Colonic mucosa (tissue), 4 donors: ENCODE measurements around the gene CCDC148. TPM values are rescaled to one million over a fixed set of nuclear protein-coding genes. Genes with fewer than 3 reads are reported as not detected.
"Not testable (repeated sequence)": the region's sequence is repeated elsewhere in the genome, so short reads cannot be mapped to it uniquely, and the experiment has no call there.

Experiments
- DNase-seq: peaks from one replicate; pipeline ENCODE4 v3.0.0-alpha.2; 2020
- H3K27ac ChIP-seq: fragments of 200-600 bp; one replicate; pipeline ENCODE4 v1.8.0; 2021
- H3K27me3 ChIP-seq: fragments of 200-600 bp; one replicate; pipeline ENCODE4 v1.8.0; 2021
- H3K36me3 ChIP-seq: fragments of 200-600 bp; one replicate; pipeline ENCODE4 v1.8.0; 2021
- H3K4me1 ChIP-seq: fragments of 200-600 bp; one replicate; pipeline ENCODE4 v1.8.0; 2021; ENCODE audit warnings: mild to moderate bottlenecking
- H3K4me3 ChIP-seq: fragments of 200-600 bp; one replicate; pipeline ENCODE4 v1.8.0; 2021
- H3K9ac ChIP-seq, 2 donors: one replicate each; pipeline ENCODE4 v1.7.0; 2013; ENCODE audit warnings: control low read depth in 2 of 2, low read depth in 2 of 2, low read length in 2 of 2
- H3K9me3 ChIP-seq: fragments of 200-600 bp; one replicate; pipeline ENCODE4 v1.8.0; 2021
- CTCF ChIP-seq: fragments of 200-600 bp; IDR thresholded peaks from one replicate; pipeline ENCODE4 v1.8.0; 2022; ENCODE audit warnings: antibody characterized with exemption, mild to moderate bottlenecking
- intact Hi-C: fragments of 100-400 bp; cut with DNase I; formaldehyde crosslinking; loops from one replicate; pipeline ENCODE4 v1.14.1; 2022
- total RNA-seq, 2 donors: library from RNA; stranded (reverse); fragmentation: NEBNext Ultra II Directional in 1 of 2; extraction: Animal tissue kit (Norgen Biotek cat#: 25700) in 1 of 2; gene quantifications; one replicate each; pipeline ENCODE4 v1.2.1, GENCODE V29; 2021
- donor health status: healthy.
- donor health status: DM: no; HTN: no; CAD: no.
- donor health status: DM: no; HTN: no; CAD: no.

CCDC148 gene
- total RNA-seq, 2 donors from 2014 or later, result 0.13 to 0.49 TPM

- no peaks in the 10 kb centered on the region for H3K27me3 ChIP-seq
- no peak for DNase-seq
Observed at GRCh38 chr2:158380746-158381145, 75.8 kb downstream of the CCDC148 start.

GRCh38 chr2:158378926-158379325, 77.6 kb downstream of the CCDC148 start:
- Histone ChIP-seq H3K9me3 (no peaks in the 10 kb centered on the region), H3K27ac (no peak overlapping the region), H3K4me1 (no peaks in the 10 kb centered on the region), H3K9ac (no peak overlapping the region), H3K27me3 (no peaks in the 10 kb centered on the region), H3K36me3 (no peaks in the 10 kb centered on the region), H3K4me3 (no peak overlapping the region)
- no peak for DNase-seq
- no peak for TF ChIP-seq CTCF
- intact Hi-C loops, result no loop called here

More at GRCh38 chr2:158380746-158381145, 75.8 kb downstream of the CCDC148 start:
- Histone ChIP-seq H3K9ac (no peak overlapping the region), H3K36me3 (no peaks in the 10 kb centered on the region), H3K27ac (no peak overlapping the region), H3K4me1 (no peaks in the 10 kb centered on the region), H3K9me3 (no peaks in the 10 kb centered on the region), H3K4me3 (no peak overlapping the region)
- no peak for TF ChIP-seq CTCF
- intact Hi-C loops, result no loop called here

- Histone ChIP-seq H3K9me3 (no peaks in the 10 kb centered on the region), H3K4me3 (no peak overlapping the region), H3K27ac (no peak overlapping the region), H3K4me1 (no peaks in the 10 kb centered on the region), H3K27me3 (no peaks in the 10 kb centered on the region), H3K9ac (no peak overlapping the region), H3K36me3 (no peaks in the 10 kb centered on the region)
- intact Hi-C loops, result no loop called here
- DNase-seq, result no peak
- no peak for TF ChIP-seq CTCF
Observed at GRCh38 chr2:158366342-158366741, 90.2 kb downstream of the CCDC148 start.

GRCh38 chr2:158359846-158360245, 96.7 kb downstream of the CCDC148 start:
- H3K4me3 ChIP-seq, result no peak overlapping the region
- DNase-seq, result peak; percentile 17
- no peak for TF ChIP-seq CTCF

GRCh38 chr2:158357699-158358098, 98.9 kb downstream of the CCDC148 start:
- Histone ChIP-seq H3K27me3 (no peaks in the 10 kb centered on the region), H3K4me1 (no peaks in the 10 kb centered on the region), H3K4me3 (no peak overlapping the region), H3K36me3 (no peaks in the 10 kb centered on the region), H3K9ac (no peak overlapping the region), H3K9me3 (no peaks in the 10 kb centered on the region), H3K27ac (no peak overlapping the region)
- intact Hi-C loops, result no loop called here
- no peak for TF ChIP-seq CTCF
- no peak for DNase-seq

More at GRCh38 chr2:158359846-158360245, 96.7 kb downstream of the CCDC148 start:
- H3K9ac ChIP-seq, result no peak overlapping the region
- H3K27me3 ChIP-seq, result no peaks in the 10 kb centered on the region
- H3K36me3 ChIP-seq, result no peaks in the 10 kb centered on the region
- H3K4me1 ChIP-seq, result no peaks in the 10 kb centered on the region
- no peaks in the 10 kb centered on the region for H3K9me3 ChIP-seq
- intact Hi-C loops, result no loop called here
- H3K27ac ChIP-seq, result no peak overlapping the region

- Histone ChIP-seq H3K9me3 (no peaks in the 10 kb centered on the region), H3K4me1 (no peaks in the 10 kb centered on the region), H3K9ac (no peak overlapping the region), H3K36me3 (no peaks in the 10 kb centered on the region), H3K27ac (no peak overlapping the region), H3K27me3 (no peaks in the 10 kb centered on the region), H3K4me3 (no peak overlapping the region)
- TF ChIP-seq CTCF, result no peak
- no peak for DNase-seq
- intact Hi-C loops, result no loop called here
Observed at GRCh38 chr2:158357122-158357521, 99.4 kb downstream of the CCDC148 start.

- H3K9me3 ChIP-seq, H3K9ac ChIP-seq, DNase-seq, H3K4me1 ChIP-seq, H3K27ac ChIP-seq, H3K36me3 ChIP-seq, H3K27me3 ChIP-seq, intact Hi-C loops, H3K4me3 ChIP-seq: not testable (repeated sequence)
Observed at GRCh38 chr2:158351466-158351816, 105.1 kb downstream of the CCDC148 start.

- H3K4me1 ChIP-seq, H3K27ac ChIP-seq, H3K36me3 ChIP-seq, intact Hi-C loops, H3K27me3 ChIP-seq, H3K9ac ChIP-seq, H3K9me3 ChIP-seq, H3K4me3 ChIP-seq, DNase-seq: not testable (repeated sequence)
Observed at GRCh38 chr2:158350751-158351465, 105.6 kb downstream of the CCDC148 start.
